Activated CD4-positive, alpha-beta T cell treated with anti-CD3 and anti-CD28 coated beads for 4 hours (primary cell): ENCODE data around the gene KSR1.
"Not testable (repeated sequence)": the region's sequence is repeated elsewhere in the genome, so short reads cannot be mapped to it uniquely, and the experiment has no call there.

Experiments
- DNase-seq, 2 donors: peaks; one replicate each; pipeline ENCODE4 v3.0.0-alpha.2; 2020

The KSR1 gene

DNA sequence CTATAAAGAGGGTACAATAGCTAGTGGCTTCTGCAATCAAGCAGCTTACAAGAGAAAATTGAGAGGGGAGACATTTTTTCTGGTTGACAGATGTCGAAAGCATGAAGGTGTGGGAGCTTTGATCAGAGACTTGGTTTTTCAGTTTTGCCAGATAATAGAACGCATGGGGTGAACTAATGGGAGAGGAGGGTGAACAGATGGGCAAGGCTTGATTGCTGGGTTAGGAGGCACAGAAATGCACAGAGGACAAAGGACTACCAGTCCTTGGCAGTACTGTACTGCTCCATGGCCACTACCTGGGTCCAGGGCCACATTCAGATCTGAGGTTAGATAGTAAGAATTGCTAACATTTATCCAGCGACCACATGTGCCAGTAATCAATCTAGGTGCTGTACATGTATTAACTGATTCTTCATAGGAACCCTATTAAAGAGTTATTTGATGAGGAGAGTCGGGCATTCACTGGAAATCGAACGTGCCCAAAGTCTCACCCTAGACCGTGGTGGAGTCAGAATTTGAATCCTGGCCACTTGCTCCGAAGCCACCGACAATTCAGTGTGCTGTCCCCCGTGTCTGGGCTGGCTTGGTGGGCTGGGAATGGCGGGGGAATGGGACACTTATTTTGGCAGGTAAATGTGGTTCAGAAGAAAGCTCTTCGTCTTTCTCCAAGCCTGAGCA is 873 bp upstream of the KSR1 start:
- DNase-seq: no peak

DNA sequence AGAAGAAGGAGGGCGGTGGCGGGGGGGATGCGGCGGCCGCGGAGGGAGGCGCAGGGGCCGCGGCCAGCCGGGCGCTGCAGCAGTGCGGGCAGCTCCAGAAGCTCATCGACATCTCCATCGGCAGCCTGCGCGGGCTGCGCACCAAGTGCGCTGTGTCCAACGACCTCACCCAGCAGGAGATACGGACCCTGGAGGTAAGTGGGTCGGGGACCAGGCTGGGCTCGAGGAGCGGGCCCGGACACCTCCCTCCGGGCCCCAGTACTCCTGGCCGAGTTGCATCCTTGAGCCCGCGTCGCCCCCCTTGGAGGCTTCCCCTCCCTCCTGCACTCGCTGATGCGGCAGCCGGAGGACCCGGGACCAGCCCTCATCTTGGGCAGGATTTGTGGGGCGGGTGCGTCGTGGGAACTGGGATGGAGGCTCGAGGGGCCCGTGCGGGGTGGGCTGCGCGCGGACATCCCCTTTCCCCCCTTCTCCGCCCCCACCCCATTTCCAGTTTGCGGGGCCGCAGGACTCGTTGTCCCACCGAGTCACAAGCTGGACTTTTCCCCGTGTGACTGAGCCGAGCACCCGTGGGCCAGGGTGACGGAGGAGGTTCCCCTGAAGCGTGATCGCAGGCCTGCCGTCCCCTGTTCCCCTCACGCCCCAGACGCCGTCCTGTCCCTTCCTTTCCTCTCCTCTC is 572 bp downstream of the KSR1 start:
- peak in 1 of 2 donors; percentile 11 for DNase-seq

DNA sequence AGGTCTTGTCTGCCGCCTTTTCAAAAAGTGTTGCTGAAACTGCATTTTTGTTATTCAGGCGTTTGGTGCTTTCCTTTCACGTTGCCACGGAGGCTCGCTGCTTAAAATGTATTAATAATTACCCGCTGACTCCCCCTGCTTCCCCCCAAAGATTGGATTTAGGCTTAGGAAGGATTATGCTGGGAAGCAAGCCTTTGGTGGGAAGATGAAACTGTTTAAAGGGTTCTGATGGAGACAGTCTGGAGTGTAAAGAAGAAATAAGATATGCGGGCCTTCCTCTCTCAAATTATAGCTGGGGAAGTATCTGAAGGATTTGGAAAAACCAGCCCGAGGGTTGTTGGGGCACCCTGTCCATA is 1.1 kb downstream of the KSR1 start:
- no peak for DNase-seq

DNA sequence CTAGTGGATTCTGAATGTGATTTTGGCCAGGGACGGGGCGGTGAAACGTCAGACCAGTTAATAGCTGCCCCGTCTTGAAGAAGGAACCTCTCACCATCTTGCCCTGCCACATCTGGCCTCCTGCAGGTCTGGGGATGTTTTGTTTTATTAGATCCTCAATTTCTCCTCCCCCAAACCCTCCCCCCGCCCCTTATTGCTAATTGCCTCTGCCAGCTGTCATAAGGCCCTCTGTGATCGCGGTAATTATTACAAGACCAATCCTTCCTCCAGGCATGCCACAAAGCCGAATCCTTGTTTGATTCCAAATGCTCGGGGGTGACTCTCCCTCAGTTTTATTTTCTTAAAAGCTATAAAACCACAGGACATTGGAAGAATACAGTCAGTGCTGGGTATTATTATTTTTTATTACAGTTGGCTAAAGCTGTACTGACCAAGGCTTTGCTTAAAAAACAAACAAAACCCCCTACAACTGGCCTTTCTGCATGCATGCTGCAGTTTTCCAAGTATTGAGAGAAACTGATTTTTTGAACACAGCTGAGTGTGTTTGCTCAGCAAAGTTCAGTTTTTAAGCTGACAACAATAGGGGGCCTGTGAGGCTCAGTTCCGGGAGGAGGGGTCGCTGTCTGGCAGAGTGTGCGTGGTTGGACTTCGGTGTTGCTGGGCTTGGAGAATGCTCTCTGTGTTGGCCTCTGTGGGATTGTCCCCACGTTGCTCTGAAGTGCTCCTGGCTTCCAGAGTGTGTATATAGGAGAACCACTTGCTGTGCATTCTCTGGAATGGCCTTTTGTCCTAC is 1.7 kb downstream of the KSR1 start:
- DNase-seq: no peak

DNA sequence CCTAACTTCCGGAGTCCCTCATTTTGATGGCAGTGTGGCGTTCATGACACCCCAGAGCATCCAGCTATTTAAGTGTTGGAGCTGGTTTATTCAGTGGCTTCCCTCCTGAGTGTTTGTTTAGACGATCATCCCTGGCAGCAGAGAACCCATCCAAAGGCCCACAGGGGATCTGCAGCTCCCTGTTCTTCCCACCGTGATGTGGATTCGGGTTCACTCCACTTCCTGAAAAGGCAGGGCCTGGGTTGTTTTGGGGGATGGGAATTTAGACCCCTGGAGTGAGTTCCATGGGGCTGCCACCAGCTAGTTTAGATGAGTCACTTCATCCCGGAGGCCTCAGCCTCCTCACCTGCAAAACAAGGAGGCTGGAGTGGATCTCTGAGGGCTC is 2.3 kb downstream of the KSR1 start:
- no peak for DNase-seq

GRCh38 chr17:27459433-27459832 is 3.2 kb downstream of the KSR1 start:
- no peak for DNase-seq

DNA sequence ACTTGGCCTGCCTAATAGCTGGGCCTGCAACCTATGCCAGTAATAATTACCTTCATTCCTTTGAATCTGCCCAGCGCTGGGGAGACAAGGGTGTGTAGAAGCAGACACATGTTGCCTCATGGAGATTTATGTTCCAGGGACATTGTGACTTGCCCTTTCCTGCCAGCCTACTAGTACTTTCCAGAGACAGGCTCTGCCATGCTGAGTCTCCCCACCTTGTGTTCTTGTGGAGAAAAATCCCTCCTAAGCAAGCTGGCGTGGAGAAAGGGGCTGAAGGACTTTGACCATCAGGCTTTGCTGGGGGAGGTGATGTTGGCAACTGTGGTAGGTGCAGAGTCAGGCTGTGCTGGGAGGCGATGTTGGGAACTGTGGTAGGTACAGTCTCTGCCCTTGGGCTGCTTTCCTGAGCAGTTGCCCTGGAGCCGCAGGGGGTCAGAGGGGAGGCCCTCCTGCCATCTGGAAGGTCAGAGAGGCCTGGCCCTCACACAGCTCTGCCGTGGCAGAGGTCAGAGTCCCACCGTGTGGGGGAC is 4.0 kb downstream of the KSR1 start:
- no peak for DNase-seq

- no peak for DNase-seq
Measured at GRCh38 chr17:27461192-27461859, 5.1 kb downstream of the KSR1 start.

DNA sequence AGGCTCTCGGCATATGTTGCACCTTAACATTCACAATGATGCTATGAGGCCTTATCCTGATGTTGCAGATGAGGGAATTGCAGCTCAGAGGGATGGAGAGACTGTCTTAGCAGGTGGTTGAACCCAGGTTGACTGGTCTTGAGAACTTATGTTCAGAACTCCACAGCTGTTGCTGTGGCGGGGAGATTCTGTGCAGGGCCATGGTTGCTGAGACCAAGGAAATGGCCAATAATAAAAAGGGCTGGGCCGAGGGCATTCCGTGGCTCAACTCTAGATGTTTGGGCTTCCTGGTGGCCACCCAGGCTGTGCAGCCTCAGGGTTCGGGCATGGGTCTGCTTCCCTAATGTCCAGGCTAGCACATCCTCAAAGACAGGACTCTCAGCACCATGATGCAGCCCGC is 5.9 kb downstream of the KSR1 start:
- no peak for DNase-seq

GRCh38 chr17:27462714-27463113 is 6.5 kb downstream of the KSR1 start:
- DNase-seq: no peak

- no peak for DNase-seq
Measured at GRCh38 chr17:27463235-27463677, 7.0 kb downstream of the KSR1 start.

DNA sequence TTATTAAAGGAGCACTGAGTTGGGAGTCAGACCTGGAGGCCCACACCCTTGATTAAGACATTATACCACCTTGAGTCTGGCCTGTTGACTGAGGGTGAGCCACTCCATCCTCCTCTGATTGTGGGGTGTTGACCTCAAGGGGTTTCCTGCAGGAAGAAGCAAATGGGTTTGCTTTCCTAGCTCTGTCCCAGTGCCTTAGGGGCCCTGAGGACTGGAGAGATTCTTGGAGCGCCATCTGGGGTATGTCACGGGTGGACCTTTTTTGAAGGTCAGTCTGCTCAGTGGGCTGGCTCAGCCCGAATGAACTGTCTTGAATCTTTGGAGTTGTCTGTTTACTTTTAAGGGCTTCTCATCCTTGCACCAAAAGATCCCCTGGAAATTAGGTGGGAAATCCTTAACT is 7.8 kb downstream of the KSR1 start:
- not testable (repeated sequence) for DNase-seq

DNA sequence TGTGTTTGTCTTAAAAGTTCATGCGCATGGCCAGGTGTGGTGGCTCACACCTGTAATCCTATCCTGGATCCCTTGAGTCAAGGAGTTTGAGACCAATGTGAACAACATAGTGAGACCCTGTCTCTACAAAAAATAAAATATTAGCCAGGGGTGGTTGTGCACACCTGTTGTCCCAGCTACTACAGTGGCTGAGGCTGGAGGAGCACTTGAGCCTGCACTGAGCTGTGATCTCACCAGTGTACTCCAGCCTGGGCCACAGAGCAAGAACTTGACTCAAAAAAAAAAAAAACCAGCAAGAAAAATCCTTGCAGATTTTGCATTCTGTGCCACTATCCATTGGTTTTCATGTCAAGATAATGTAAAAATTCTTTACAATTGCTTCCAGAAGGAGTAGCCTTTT is 8.2 kb downstream of the KSR1 start:
- no peak for DNase-seq

DNA sequence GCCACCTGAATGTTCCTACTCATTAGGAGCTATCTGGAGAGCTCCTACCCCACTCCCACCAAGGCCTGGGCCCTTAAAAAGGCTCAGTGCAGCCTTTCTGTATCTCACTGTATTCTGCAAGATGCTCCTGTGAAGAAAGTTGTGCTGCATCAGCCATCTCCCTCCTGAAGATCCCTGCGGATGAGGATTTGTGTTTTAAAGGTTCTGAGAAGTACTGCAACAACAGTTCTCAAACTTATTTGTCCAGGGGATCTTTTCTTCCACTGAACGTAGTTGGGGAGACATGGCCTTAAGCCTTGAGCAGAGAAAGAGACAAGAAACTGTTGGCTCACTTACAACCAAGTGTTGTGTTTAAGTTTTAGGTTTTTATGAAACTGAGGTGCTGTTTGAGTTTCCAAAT is 9.6 kb downstream of the KSR1 start:
- DNase-seq: not testable (repeated sequence)

DNA sequence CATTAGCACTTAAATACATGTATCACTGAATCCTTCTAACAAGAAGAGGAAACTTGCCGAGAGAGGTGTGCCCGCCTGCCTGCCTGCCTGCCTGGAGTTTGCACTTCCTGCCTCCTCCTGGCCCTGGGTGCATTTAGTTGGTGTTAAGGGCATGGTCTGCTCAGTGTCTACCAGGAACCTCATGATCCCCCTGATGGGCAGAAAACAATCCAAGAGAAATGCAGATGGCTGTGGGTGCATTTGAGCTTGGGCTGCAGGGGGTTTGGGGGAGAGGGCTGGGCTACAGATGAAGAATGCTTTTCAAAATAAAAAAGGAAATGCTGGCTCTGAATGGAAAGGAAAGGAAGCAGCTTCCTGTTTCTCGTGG is 10.1 kb downstream of the KSR1 start:
- DNase-seq: no peak

DNA sequence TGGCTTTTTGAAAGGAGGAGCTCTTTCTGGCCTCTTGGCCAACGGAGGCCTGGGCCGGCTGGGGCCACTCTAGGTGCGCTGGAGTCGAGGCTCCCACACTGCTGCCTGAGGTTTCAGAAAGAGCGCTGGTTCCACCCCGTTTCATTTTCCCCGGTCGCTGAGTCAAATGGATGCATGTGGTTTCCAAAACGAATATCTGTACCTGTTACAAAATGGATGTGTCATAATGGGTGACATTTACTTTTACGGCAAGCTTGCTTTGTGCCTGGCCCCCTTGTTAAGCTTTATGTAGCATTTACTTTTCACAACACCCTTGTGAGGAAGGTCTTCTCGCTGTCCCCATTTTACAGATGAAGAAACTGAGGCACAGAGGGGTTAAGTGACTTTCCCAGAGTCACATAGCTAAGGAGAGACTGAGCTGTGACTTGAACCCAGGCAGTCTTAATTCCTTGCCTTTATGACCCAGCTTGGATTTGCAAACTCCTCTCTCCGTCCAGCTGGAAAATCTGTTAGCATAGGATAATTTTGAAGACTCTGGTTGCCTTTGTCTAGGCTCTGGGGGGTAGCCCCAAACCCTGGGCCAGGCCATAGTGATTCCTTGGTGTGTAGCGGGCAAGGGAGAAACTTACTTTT is 10.6 kb downstream of the KSR1 start:
- DNase-seq: peak; percentile 65 to 68

- no peak for DNase-seq
Measured at GRCh38 chr17:27469256-27469655, 13.0 kb downstream of the KSR1 start.

DNA sequence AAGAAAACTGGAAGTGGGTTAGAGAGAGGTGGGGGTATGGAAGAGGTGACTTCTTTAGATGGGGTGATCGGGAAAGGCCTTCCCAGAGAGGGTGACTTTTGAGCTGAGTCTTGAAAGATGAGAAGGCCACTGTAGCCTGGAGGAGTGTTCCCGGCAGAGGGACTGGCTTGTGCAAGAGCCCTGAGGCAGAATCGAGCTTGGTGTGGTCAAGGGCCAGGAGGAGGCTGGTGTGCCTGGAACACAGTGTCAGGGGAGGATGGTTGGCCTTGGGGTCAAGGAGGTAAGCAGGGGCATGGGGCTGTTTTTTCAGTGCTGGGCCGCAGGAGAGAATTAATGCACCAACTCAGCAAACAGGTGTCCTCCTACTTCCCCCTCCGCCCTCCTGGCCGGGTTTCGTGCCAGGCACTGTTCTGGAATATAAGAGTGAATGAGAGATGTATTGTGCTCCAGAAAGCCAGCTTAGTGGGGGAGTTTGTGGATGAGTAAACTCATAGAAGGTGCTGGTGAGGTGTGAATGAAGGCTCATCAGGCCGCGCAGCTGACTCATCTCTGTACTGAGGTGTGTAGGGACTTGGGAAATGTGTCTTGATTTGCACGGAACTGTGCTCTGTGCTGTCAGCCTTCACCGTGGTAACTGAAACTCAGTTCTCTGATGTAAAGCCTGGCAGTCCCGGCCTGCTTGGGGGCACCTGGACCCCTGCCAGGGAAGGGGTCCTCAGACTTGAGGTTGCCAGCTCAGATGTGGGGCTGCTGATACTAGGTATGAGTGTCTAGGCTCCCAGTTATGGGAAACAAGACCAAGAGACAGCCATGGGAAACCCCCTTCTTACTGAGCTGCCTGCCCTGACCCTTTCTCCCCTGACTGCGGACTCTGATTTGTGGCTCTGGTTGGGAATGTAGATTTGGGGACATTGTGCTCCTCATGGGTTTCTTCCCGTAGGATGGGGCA is 15.3 kb downstream of the KSR1 start:
- peak; percentile 74 to 81 for DNase-seq

GRCh38 chr17:27473190-27473747 is 17.0 kb downstream of the KSR1 start:
- DNase-seq: no peak

DNA sequence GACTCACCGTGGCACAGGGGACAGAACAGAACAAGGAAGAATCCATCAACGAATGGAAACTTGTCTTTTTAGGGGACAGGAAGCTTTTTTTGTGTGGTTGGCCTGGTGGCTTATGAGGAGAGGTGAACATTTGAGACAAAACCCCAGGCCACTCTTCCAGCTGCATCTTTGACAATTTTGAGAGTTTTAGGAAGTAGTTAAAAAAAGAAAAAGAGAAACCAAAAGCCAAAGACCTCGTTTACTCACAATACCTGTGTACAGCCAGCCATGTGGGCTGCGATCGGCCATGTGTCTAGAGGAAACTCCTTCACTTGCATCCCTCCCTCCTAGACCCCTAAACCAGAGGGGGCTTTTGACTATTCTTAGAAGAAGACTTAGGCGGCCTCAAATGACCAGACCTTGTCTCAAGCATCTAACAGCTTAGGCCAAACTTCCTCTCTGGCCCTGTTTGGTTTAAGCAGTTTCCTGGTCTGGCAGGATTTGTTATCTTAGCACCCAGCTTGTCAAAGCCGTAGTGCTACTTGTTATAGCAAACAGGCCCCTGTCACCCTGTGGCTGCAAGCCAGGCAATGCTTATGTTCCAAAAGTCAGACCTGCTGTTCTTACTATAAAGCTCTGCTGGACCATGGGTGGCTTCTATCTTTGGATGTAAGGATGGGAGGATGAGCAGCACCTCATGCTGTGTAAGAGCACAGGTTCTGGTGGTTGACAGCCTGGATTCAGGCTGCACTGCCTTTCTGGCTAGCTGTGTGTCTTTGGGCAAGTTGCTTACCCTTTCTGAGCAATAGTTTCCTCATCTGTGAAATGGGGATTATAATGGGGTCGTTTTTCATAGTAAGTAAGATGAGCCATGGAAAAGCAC is 17.7 kb downstream of the KSR1 start:
- DNase-seq: peak; percentile 77 to 85
